GM18511 (cell line): ENCODE data around the gene NUP153.
"Not testable (repeated sequence)": the region's sequence is repeated elsewhere in the genome, so short reads cannot be mapped to it uniquely, and the experiment has no call there.

Experiments used
- ATAC-seq: cut with Tn5 transposase; IDR thresholded peaks from one replicate; pipeline ENCODE4 v1.9.1; 2021; ENCODE audit warnings: mild to moderate bottlenecking, moderate library complexity; ENCODE audit not compliant: unreplicated experiment

Gene NUP153

DNA sequence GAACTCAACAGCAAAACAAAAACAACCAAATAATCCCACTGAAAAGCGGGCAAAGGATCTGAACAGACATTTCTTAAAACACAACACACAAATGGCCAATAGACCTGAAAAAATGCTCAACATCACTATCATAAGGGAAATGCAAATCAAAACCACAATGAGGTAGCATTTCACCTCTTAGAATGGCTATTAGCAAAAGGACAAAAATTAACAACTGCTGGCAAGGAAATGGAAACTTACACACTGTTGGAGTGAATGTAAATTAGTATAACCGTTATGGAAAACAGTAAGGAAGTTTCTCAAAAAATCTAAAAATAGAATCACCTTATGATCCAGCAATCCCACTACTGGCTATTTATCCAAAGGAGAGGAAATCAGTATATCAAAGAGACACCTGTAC, 85.7 kb downstream of the NUP153 start:
- peak; percentile 81 for ATAC-seq

DNA sequence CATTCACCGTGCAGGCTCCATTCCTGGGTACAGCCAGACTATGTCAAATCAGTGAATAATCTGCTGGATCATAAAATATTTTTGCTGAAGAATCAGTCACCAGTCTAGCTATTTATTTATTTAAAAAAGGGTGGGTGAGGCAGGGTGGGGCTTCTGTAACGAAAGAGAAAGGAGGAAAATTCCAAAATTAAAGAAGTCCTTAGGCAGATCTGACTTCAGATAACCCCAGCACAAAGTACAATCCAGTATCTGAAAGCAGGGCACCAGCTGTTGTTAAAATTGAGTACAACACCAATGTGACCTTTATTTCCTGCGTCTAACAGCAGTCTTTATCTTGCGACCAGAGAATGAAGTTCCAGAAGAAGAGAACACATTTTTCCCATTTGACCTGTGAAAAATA, 90.9 kb downstream of the NUP153 start:
- no peak for ATAC-seq

DNA sequence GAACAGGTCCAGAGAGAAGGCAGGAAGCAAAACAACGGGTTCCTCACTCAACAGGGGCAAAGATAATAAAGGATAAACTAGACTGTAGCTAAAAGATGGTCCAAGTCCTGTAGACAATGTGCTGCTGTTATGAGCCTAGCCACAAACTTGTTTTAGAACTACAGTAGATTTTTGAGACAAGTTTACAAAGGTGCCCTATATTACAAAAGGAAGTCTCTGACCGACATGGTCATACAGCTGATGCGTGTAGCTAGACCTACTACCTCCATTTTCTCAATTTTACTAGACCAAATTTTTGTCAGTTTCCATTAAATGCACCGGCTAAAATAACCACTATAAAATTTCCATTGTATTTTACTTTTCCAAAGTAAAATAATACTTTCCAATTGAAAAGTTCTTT, 94.7 kb downstream of the NUP153 start:
- no peak for ATAC-seq

DNA sequence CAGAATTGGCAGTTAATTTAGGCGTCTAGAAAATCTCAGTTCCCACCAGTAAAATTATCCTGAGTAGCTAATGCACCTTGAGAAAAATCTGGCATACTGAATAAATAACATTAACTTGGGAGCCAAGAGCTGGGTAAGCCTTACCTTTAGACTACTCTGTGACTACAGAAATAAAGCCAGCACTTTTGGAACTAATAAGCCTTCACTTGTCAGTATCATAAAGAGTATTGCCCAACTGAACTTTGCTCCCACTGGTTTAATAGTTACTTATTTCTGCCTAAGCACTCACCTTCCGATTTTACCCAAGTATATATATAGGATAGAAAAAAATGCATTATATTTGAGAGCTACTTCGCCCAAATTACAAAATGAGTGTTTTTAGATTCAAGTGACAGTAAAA, 95.9 kb downstream of the NUP153 start:
- ATAC-seq: no peak

DNA sequence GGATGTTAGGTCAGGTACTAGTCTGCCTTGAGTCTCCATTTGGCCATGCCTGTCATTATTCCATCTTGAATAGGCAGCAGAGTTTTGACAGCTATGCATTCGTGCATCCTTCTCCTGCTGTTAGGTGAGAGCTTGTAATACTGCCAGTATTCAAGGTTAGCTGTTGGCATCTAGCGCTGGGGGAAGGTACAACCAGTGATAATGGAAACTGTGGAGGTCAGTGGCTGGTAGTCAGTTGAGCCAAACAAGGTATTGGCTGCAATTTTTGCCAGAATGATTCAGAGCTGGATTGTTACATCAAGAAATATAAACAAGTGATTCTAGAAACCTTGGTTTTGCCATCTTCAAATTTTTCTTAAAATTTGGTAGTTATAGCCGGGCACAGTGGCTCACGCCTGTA, 100.1 kb downstream of the NUP153 start:
- ATAC-seq: no peak

DNA sequence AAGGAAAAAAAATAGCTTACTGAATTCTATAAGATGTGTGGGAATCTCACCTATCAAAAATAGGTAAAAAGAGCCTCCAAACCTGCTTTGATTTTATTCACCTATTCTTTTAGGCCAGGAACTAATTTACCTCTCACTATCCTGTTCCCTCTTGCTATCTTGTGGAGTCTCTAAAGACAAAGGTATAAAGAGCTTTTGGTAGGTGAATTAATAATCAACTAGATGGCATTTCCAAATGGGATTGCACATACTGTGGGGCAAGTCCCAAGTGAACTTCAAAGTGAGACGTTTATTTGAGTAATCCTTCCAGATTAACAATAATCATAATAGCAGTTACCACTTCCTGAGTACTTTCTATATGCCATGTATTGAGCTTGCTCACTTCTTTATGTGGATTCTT, 103.8 kb downstream of the NUP153 start:
- no peak for ATAC-seq

DNA sequence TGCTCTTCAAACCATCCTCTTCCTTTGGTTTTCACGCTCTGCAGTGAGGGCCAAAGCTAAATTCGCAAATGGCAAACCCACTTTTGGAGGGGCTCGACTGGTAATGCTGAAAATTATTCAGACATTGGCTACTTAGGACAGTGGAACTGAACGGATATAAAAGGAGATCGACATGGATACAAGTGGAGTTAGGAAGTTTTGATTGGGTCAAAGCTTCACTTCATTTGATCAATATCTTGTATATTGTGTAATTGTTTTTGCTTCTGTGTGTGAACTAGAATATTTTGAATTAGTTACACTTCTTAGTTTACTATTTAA, 105.4 kb downstream of the NUP153 start:
- no peak for ATAC-seq

DNA sequence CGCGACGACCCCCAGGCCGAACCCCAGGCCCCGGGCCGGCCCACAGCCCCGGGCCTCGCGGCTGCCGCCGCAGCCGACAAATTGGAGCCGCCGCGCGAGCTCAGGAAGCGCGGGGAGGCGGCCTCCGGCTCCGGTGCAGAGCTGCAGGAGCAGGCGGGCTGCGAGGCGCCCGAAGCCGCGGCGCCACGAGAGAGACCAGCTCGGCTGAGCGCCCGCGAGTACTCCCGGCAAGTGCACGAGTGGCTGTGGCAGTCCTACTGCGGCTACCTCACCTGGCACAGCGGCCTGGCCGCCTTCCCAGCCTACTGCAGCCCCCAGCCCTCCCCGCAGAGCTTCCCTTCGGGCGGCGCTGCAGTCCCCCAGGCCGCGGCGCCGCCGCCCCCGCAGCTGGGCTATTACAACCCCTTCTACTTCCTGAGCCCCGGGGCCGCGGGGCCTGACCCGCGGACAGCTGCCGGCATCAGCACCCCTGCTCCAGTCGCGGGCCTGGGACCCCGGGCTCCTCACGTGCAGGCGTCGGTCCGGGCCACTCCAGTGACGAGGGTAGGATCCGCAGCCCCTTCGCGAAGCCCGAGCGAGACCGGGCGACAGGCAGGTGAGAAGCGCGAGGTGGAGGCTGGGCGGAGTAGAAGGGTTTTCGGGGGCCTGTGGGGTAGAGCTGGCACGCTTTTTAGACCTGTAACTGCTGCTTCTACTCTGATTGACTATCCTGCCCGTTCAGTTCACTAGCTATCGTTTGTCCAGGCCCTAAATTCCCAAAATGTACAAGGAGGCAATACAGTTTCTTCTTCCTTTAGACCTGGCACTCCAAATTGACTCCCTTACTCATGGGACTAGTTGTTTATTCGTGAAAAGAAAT, 106.0 kb downstream of the NUP153 start:
- ATAC-seq: peak; percentile 56

DNA sequence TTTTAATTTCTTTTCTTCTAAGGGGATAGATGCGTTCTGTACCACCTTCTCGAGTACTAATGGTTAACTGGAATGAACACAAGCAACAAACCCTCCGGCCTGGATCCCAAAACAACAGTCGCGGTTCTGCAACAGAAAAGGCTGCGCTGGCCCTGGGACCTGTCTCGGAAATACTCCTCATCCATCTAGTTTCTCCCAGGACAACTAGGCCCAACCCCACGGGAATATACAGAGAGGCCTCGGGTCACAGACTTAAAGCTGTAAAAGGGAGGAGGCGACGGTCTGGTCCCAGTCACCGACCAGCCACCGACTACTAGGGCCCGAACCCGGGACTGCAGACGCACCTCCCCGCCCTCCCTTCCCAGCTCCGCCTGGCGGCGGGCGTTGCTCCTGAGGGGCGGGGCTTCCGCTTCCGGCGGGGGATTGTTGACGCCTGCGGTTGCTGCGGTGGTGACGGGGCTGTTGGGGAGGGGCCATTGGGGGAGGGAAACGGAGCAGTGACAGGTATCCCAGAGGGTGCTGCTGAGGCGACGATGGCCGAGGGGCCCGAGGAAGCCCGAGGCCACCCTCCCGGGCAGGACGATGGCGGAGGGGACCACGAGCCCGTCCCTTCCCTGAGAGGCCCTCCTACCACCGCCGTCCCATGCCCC, 106.7 kb downstream of the NUP153 start, which contains the start of gene FAM8A1:
TSS of gene FAM8A1 (plus strand) at position 426 of the 650 bp plus-strand sequence. CDS start at position 534, 108 bp downstream.
- ATAC-seq: peak; percentile 88

DNA sequence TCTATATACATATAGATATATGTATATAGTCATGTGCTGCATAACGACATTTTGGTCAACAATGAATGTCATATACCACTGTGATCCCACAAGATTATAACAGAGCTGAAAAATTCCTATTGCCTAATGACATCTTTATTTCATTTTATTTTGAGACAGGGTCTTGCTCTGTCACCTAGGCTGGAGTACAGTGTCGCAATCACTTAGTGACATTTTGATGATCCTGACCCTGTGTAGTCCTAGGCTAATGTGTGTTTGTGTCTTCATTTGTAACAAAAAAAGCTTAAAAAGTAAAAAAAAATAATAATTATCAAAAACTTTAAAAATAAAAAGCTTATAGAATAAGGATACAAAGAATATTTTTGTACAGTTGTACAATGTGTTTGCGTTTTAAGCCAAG, 110.6 kb downstream of the NUP153 start:
- ATAC-seq: no peak

DNA sequence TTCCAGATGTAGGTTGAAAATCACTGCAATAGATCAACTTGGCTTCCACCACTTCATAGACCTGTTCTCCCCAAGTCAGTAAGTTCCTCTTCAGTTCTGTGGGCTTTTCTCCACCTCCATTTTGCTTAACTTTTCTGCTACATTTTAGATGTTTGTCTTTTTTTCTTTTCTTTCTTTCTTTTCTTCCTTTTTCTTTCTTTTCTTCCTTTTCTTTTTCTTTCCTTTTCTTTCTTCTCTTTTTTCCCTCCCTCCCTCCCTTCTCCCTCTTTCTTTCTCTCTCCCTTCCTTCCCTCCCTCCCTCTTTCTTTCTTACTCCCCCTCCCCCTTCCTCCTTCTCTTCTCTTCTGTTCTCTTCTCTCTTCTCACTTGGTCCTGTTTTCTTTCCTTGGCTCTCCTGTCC, 113.5 kb downstream of the NUP153 start:
- no peak for ATAC-seq

DNA sequence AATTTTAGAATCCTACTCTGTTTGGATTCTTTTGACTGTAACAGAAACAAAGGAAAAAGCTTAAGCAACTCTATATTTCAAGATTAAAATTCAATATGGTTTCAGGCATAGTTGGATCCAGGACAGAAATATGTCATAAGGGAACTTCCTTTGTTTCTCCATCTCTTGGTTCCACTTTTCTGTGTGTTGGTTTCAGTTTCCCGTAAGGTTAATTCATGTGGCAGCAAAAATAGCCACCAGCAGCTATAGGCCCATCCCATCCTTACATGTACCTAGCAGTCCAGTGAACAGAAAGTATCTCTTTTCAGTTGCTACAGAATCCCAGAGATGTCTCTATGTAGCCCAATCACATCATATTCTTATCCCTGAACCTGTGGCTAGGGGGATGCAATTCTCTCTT, 115.4 kb downstream of the NUP153 start:
- ATAC-seq: no peak

DNA sequence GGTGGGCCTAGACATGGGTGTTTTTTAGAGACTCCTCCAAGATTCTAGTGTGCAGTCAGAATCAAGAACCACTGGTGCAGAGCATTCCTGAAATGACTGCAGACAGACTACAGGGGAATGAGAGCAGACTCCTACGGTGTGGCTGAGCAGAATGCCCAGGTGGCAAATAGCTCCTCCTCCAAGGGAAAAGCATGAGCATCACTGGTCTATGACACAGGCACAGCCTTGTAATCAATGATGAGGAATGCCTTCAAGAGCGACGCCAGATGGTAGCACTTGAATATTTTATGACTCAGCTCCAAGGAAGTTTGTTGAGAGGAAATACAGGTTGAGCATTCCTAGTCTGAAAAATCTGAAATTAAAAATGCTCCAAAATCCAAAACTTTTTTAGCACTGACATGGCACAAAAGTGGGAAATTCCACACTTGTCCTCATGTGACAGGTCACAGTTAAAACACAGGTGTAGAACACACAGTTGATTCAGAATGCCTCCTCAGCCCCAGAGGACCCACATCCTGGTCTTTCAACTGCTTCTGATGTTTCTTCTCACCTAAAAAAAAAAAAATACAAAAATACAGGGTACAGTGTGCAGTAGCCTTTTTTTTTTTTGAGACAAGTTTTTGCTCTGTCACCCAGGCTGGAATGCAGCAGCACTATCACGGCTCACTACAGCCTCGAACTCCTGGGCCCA, 117.2 kb downstream of the NUP153 start:
- no peak for ATAC-seq

DNA sequence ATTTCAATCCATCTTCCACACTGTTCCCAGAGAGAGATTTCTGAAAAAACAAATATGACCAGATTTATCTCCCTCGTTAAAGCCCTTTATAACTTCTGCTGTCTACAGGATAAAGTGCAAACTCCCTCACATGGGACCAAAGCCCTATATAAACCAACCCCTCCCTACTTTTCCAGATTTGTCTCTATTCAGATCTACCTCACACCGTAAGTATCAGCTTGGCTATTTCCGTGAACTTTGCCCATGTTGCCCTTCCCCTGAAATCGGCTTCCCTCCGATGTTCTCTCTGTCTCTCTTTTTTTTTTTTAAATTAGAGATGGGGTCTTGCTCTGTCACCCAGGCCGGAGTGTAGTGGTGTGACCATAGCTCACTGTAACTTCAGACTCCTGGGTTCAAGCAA, 118.7 kb downstream of the NUP153 start:
- no peak for ATAC-seq

DNA sequence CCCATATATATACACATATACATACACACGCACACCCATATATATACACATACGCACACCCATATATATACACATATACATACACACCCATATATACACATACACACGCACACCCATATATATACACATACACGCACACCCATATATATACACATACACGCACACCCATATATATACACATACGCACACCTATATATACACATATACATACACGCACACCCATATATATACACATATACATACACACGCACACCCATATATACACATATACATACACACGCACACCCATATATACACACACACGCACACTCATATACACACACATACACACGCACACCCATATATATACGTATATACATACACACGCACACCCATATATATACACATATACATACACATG, 120.1 kb downstream of the NUP153 start:
- not testable (repeated sequence) for ATAC-seq

DNA sequence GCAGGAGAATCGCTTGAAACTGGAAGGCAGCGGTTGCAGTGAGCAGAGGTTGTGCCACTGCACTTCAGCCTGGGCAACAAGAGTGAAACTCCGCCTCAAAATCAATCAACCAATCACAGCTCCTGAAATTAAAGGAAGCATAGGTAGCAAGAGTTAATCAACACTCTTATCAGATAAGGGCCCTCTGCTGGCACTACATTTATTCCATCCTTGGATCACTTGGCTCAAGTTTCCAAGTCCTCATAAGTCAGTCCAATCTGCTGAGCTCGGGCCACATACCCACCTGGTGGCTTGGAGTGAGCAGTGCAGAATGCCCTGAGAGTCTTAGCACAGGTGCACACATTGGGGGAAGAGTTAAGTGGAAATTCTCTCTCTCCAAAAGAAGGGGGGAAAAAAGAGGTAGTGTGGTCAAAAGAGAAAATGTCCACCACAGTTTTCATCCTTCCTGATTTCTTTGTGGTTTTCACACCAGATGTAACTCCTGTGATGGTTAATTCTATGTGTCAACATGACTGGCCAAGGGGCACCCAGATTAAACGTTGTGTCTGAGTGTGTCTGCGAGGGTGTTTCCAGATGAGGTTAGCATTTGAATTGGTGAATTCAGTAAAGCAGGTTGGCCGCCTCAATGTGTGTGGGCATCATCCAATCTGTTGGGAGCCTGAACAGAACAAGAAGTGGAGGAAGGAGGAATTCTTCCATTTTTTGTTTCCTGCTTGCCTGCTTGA, 120.8 kb downstream of the NUP153 start:
- peak; percentile 48 for ATAC-seq

DNA sequence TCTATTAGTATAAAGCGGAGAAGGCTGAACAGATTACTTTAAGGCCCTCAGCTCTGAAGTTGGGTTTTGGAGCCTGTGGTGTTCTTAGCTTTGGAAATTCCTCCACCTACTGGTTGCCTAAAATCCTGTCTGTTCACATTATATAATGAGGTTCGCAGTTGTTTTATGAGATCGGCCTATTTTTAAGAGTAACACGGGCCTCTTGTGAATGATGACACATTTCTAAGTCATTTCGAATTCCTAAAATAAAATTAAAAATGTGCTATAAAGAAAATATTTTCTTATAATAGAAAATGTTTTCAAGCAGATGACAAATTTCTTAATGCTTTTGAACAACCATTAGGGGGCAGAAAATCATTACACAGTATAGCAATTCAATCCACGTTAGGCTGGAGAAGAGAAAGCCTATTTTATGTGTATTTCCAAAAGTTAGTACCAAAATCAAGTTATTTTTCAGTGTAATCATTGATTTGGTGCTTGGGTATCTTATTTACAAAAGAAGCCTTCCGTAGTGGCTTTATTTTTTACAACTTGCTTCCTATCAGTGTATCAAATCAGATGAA, 122.4 kb downstream of the NUP153 start:
- ATAC-seq: peak; percentile 60

DNA sequence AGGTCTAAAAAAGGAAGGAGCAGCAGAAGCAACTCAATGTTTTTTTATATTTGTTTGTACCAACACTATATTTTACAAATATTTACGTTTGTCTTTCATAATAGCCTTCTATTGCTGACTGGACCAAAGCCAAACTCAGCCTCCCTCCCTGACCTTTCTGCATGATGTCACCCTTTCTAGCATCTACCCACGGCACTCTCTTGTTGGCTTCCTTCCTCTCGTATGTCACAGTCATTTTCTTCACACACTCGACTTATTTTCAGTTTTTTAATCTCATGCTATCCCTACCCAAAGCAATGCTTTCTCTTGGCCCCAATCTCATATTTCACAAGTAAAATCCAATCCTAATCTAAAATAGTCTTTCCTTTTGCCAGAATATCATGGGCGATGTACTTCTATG, 122.9 kb downstream of the NUP153 start:
- no peak for ATAC-seq

DNA sequence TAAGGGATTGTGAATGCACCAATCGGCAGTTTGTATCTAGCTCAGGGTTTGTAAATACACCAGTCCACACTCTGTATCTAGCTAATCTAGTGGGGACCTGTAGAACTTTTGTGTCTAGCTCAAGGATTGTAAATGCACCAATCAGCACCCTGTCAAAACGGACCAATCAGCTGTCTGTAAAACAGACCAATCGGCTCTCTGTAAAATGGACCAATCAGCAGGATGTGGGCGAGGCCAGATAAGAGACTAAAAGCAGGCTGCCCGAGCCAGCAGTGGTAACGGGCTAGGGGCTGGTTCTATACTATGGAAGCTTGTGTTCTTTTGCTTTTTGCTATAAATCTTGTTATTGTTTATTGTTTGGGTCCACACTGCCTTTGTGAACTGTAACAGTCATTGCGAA, 125.4 kb downstream of the NUP153 start:
- ATAC-seq: not testable (repeated sequence)

DNA sequence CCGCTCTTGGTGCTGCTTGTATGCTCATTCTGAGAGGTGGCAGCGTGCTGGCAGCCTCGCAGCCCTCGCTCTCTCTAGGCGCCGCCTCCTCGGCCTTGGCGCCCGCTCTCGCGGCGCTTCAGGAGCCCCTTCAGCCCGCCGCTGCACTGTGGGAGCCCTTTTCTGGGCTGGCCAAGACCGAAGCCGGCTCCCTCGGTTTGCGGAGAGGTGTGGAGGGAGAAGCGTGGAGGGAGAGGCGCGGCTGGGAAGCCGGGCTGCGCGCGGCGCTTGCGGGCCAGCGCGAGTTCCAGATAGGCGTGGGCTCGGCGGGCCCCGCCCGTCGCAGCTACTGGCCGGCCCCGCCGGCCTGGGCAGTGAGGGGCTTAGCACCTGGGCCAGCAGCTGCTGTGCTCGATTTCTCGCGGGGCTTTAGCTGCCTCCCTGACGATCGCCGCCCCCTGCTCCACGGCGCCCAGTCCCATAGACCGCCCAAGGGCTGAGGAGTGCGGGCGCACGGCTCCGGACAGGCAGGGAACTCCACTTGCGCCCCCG, 126.1 kb downstream of the NUP153 start:
- ATAC-seq: no peak

DNA sequence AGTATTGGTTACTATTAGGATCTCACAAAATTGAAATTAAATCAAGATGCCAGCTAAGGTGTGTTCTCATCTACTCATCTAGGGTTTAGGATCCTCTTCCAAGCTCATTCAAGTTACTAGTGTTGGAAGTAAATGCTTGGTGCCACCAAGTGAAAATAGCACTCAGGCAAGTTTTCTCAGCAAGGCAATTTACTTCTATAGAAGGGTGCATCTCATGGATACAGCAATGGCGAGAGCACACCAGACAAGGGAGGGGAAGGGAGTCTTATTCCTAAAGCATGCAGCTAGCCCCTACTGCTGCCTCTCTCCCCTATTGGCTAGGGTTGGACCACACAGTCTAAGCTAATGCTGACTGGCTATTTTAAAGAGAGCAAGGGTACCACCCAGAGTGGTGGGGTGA, 129.7 kb downstream of the NUP153 start:
- no peak for ATAC-seq
